ENCODE results near the gene KIF7. TPM values are rescaled to one million over a fixed set of nuclear protein-coding genes. Genes with fewer than 3 reads are reported as not detected.

The KIF7 gene
- total RNA-seq, 1 experiment from 2014 or later = 20.4 TPM

DNA sequence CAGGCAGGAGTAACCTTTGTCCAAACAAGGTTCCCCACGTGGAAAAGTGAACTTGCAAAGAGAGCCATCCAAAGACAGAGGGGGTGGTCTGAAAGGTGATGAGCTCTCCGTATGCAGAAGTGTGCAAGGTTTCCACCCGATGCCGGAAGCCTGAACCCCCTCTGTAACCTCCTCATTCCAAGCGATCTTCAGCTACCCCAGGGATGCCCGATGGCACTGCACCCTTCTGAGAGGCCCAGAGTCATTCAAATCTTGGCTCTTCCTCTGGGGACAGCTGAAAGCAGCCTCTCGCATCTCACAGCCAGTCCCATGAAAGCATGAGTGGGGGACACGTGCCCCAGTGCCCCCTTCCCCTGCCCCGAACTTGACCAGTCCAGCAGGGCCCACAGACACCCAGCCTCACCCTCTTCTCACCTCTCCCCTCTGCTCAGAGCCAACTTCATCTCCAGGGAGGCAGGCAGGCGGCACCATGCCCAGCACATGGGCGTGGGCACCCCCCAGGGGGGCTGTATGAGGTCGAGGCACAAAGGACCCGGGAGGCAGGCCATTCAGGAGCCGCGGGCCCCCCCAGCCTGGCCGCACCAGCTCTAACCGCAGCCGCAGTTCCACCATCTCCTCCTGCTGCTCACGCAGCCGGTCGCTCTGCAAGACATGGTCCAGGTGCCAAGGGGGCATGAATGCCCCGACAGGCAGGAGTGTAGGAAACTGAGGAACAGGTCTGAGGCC lies 8.7 kb downstream of the KIF7 start:
- H3K36me3 Mint-ChIP-seq = peaks cover 19% of the 10 kb centered on the region
- 0 out of 2 replicates have a peak, but pooled peaks cover 3% of the 10 kb centered on the region for H3K4me1 Mint-ChIP-seq
- ATAC-seq = no peak
- H3K27ac Mint-ChIP-seq = no peak overlapping the region
- TF ChIP-seq, protein P1, sequence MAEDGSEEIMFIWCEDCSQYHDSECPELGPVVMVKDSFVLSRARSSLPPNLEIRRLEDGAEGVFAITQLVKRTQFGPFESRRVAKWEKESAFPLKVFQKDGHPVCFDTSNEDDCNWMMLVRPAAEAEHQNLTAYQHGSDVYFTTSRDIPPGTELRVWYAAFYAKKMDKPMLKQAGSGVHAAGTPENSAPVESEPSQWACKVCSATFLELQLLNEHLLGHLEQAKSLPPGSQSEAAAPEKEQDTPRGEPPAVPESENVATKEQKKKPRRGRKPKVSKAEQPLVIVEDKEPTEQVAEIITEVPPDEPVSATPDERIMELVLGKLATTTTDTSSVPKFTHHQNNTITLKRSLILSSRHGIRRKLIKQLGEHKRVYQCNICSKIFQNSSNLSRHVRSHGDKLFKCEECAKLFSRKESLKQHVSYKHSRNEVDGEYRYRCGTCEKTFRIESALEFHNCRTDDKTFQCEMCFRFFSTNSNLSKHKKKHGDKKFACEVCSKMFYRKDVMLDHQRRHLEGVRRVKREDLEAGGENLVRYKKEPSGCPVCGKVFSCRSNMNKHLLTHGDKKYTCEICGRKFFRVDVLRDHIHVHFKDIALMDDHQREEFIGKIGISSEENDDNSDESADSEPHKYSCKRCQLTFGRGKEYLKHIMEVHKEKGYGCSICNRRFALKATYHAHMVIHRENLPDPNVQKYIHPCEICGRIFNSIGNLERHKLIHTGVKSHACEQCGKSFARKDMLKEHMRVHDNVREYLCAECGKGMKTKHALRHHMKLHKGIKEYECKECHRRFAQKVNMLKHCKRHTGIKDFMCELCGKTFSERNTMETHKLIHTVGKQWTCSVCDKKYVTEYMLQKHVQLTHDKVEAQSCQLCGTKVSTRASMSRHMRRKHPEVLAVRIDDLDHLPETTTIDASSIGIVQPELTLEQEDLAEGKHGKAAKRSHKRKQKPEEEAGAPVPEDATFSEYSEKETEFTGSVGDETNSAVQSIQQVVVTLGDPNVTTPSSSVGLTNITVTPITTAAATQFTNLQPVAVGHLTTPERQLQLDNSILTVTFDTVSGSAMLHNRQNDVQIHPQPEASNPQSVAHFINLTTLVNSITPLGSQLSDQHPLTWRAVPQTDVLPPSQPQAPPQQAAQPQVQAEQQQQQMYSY (CRISPR knock-in tag; IDR thresholded peaks at IDR 0.05) = no peak
- TF ChIP-seq TEAD1 (CRISPR knock-in tag; IDR thresholded peaks at IDR 0.05) (no peak), ESRRA (CRISPR knock-in tag; IDR thresholded peaks at IDR 0.05; ENCODE audit: borderline replicate concordance) (no peak), ZNF671 (CRISPR knock-in tag; IDR thresholded peaks at IDR 0.05) (no peak), MYBL2 (CRISPR knock-in tag; IDR thresholded peaks at IDR 0.05) (no peak), SOX15 (CRISPR knock-in tag; IDR thresholded peaks at IDR 0.05) (no peak), NFE2L1 (CRISPR knock-in tag; IDR thresholded peaks at IDR 0.05) (no peak), NFYB (CRISPR knock-in tag; conservative IDR thresholded peaks at IDR 0.05; ENCODE audit: low read depth) (no peak), ELF4 (CRISPR knock-in tag; IDR thresholded peaks at IDR 0.05; ENCODE audit: low read depth) (no peak), GABPB1 (CRISPR knock-in tag; IDR thresholded peaks at IDR 0.05) (no peak), KAT7 (CRISPR knock-in tag; IDR thresholded peaks at IDR 0.05; ENCODE audit: borderline replicate concordance) (no peak), GRHL2 (CRISPR knock-in tag; IDR thresholded peaks at IDR 0.05; ENCODE audit: insufficient replicate concordance, severe bottlenecking) (no peak), PRRX2 (CRISPR knock-in tag; IDR thresholded peaks at IDR 0.05) (no peak)
- TF ChIP-seq, protein P2, sequence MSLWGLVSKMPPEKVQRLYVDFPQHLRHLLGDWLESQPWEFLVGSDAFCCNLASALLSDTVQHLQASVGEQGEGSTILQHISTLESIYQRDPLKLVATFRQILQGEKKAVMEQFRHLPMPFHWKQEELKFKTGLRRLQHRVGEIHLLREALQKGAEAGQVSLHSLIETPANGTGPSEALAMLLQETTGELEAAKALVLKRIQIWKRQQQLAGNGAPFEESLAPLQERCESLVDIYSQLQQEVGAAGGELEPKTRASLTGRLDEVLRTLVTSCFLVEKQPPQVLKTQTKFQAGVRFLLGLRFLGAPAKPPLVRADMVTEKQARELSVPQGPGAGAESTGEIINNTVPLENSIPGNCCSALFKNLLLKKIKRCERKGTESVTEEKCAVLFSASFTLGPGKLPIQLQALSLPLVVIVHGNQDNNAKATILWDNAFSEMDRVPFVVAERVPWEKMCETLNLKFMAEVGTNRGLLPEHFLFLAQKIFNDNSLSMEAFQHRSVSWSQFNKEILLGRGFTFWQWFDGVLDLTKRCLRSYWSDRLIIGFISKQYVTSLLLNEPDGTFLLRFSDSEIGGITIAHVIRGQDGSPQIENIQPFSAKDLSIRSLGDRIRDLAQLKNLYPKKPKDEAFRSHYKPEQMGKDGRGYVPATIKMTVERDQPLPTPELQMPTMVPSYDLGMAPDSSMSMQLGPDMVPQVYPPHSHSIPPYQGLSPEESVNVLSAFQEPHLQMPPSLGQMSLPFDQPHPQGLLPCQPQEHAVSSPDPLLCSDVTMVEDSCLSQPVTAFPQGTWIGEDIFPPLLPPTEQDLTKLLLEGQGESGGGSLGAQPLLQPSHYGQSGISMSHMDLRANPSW (CRISPR knock-in tag; conservative IDR thresholded peaks at IDR 0.05; ENCODE audit: low read depth) = no peak
- TF ChIP-seq, protein P3, sequence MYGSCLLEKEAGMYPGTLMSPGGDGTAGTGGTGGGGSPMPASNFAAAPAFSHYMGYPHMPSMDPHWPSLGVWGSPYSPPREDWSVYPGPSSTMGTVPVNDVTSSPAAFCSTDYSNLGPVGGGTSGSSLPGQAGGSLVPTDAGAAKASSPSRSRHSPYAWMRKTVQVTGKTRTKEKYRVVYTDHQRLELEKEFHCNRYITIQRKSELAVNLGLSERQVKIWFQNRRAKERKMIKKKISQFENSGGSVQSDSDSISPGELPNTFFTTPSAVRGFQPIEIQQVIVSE (CRISPR knock-in tag; IDR thresholded peaks at IDR 0.05; ENCODE audit: borderline replicate concordance) = no peak
- TF ChIP-seq, protein P4, sequence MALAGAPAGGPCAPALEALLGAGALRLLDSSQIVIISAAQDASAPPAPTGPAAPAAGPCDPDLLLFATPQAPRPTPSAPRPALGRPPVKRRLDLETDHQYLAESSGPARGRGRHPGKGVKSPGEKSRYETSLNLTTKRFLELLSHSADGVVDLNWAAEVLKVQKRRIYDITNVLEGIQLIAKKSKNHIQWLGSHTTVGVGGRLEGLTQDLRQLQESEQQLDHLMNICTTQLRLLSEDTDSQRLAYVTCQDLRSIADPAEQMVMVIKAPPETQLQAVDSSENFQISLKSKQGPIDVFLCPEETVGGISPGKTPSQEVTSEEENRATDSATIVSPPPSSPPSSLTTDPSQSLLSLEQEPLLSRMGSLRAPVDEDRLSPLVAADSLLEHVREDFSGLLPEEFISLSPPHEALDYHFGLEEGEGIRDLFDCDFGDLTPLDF (CRISPR knock-in tag; IDR thresholded peaks at IDR 0.05) = no peak
- TF ChIP-seq, protein P5, sequence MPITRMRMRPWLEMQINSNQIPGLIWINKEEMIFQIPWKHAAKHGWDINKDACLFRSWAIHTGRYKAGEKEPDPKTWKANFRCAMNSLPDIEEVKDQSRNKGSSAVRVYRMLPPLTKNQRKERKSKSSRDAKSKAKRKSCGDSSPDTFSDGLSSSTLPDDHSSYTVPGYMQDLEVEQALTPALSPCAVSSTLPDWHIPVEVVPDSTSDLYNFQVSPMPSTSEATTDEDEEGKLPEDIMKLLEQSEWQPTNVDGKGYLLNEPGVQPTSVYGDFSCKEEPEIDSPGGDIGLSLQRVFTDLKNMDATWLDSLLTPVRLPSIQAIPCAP (CRISPR knock-in tag; IDR thresholded peaks at IDR 0.05) = no peak
- TF ChIP-seq, protein P6, sequence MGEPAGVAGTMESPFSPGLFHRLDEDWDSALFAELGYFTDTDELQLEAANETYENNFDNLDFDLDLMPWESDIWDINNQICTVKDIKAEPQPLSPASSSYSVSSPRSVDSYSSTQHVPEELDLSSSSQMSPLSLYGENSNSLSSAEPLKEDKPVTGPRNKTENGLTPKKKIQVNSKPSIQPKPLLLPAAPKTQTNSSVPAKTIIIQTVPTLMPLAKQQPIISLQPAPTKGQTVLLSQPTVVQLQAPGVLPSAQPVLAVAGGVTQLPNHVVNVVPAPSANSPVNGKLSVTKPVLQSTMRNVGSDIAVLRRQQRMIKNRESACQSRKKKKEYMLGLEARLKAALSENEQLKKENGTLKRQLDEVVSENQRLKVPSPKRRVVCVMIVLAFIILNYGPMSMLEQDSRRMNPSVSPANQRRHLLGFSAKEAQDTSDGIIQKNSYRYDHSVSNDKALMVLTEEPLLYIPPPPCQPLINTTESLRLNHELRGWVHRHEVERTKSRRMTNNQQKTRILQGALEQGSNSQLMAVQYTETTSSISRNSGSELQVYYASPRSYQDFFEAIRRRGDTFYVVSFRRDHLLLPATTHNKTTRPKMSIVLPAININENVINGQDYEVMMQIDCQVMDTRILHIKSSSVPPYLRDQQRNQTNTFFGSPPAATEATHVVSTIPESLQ (CRISPR knock-in tag; IDR thresholded peaks at IDR 0.05) = no peak
- TF ChIP-seq, protein P7, sequence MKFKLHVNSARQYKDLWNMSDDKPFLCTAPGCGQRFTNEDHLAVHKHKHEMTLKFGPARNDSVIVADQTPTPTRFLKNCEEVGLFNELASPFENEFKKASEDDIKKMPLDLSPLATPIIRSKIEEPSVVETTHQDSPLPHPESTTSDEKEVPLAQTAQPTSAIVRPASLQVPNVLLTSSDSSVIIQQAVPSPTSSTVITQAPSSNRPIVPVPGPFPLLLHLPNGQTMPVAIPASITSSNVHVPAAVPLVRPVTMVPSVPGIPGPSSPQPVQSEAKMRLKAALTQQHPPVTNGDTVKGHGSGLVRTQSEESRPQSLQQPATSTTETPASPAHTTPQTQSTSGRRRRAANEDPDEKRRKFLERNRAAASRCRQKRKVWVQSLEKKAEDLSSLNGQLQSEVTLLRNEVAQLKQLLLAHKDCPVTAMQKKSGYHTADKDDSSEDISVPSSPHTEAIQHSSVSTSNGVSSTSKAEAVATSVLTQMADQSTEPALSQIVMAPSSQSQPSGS (CRISPR knock-in tag; IDR thresholded peaks at IDR 0.05; ENCODE audit: borderline replicate concordance, low read depth) = no peak
- TF ChIP-seq, protein P8, sequence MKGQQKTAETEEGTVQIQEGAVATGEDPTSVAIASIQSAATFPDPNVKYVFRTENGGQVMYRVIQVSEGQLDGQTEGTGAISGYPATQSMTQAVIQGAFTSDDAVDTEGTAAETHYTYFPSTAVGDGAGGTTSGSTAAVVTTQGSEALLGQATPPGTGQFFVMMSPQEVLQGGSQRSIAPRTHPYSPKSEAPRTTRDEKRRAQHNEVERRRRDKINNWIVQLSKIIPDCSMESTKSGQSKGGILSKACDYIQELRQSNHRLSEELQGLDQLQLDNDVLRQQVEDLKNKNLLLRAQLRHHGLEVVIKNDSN (CRISPR knock-in tag; IDR thresholded peaks at IDR 0.05) = no peak
- no peaks in the 10 kb centered on the region for H3K9me3 Mint-ChIP-seq
- DNase-seq (ENCODE audit: low spot score) = no peak
- no peak overlapping the region for H3K4me3 Mint-ChIP-seq
- ChIA-PET CTCF (interaction anchor here (0.7 to 2.5 kb wide), 19 partner anchors 9 to 312 kb away, joined by 3 to 17 read pairs (median 4); partner anchors contain the start of genes POLG and TICRR), POLR2A (interaction anchor here (0.8 kb wide), 1 partner anchor 72 kb away, joined by 3 read pairs; the partner anchor contains the start of gene TICRR)
- no peaks in the 10 kb centered on the region for H3K27me3 Mint-ChIP-seq (ENCODE audit: low read depth)

Measured in WTC11 (cell line).